ENCODE results near the gene PCDH9.
"Not testable (repeated sequence)": the region's sequence is repeated elsewhere in the genome, so short reads cannot be mapped to it uniquely, and the experiment has no call there.

PCDH9 gene

DNA sequence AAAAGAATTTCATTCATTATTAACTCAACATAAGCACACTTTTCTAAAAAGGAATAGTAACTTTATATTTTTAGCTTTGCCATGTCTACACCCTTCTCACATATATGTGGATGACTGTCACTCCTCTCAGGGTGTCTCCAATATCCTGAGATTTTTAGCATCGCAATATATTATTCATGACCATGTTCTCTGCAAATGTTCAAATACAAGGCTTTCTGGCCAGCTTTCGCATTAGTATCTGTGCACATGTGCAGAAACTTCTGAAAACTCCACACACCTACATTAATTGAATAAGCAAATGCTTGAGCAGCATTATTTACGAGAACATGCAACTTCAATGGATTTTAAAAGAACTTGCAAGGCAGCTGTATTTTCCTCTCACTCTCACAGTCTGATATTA lies 334.8 kb downstream of the PCDH9 start:
- no peaks in the 10 kb centered on the region for H3K4me1 ChIP-seq (ENCODE audit: control insufficient read depth, insufficient read depth, low read length, unreplicated experiment)
- no peaks in the 10 kb centered on the region for H3K36me3 ChIP-seq (ENCODE audit: insufficient read depth, low read length)
- no peak overlapping the region for H3K4me3 ChIP-seq (ENCODE audit: low read depth, low read length)
- H3K27ac ChIP-seq (ENCODE audit: low read depth, low read length), result no peak overlapping the region
- no peaks in the 10 kb centered on the region for H3K27me3 ChIP-seq (ENCODE audit: insufficient read depth, low read length)
- H3K79me2 ChIP-seq (ENCODE audit: control insufficient read depth, insufficient read depth, low read length, unreplicated experiment), result no peaks in the 10 kb centered on the region
- no peak overlapping the region for H2AFZ ChIP-seq (ENCODE audit: low read length, unreplicated experiment)

DNA sequence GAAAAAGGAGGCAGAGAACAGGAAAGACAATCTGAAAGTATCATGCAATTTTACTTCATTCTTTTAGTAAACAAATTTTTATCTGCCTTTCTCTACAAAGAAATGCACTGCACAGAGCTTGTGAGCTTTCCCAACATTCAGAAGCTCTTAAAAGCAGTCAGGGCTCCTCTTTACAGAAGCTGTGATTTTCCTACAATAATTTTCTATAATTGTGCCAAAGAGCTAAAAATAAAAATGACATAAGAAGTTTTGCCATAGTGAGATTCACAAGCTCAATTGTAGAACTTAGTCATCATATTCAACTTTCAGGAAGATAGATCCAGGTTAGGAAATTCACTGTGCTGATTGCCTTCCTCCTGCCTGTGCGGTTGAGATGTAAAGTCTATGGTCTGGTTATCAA lies 341.4 kb downstream of the PCDH9 start:
- H2AFZ ChIP-seq (ENCODE audit: low read length, unreplicated experiment), result no peak overlapping the region
- no peaks in the 10 kb centered on the region for H3K79me2 ChIP-seq (ENCODE audit: control insufficient read depth, insufficient read depth, low read length, unreplicated experiment)
- H3K27me3 ChIP-seq (ENCODE audit: insufficient read depth, low read length), result no peaks in the 10 kb centered on the region
- H3K36me3 ChIP-seq (ENCODE audit: insufficient read depth, low read length), result no peaks in the 10 kb centered on the region
- H3K4me1 ChIP-seq (ENCODE audit: control insufficient read depth, insufficient read depth, low read length, unreplicated experiment), result no peaks in the 10 kb centered on the region
- no peak overlapping the region for H3K4me3 ChIP-seq (ENCODE audit: low read depth, low read length)
- no peak overlapping the region for H3K27ac ChIP-seq (ENCODE audit: low read depth, low read length)

DNA sequence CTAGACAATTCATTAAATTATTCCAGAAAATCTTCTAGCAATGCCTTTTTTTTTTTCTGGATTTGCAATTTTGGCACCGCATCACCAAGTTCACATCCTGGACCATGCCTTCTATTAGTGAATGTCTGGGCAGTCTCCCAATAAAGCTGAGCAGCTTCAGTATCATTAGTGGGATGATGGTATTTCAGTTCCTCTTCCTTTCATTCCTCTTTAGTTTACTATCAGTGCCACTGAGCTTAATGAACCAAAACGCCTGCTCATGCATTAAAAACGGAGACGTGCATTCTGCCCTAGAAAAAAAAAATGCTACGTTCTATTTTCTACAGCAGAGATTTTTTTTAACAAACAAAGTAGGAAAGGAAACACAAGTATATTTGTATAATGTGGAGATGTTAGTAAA lies 343.0 kb downstream of the PCDH9 start:
- Histone ChIP-seq H3K36me3 (ENCODE audit: insufficient read depth, low read length) (no peaks in the 10 kb centered on the region), H3K27ac (ENCODE audit: low read depth, low read length) (no peak overlapping the region), H2AFZ (ENCODE audit: low read length, unreplicated experiment) (no peak overlapping the region), H3K79me2 (ENCODE audit: control insufficient read depth, insufficient read depth, low read length, unreplicated experiment) (no peaks in the 10 kb centered on the region), H3K27me3 (ENCODE audit: insufficient read depth, low read length) (no peaks in the 10 kb centered on the region), H3K4me3 (ENCODE audit: low read depth, low read length) (no peak overlapping the region), H3K4me1 (ENCODE audit: control insufficient read depth, insufficient read depth, low read length, unreplicated experiment) (no peaks in the 10 kb centered on the region)

DNA sequence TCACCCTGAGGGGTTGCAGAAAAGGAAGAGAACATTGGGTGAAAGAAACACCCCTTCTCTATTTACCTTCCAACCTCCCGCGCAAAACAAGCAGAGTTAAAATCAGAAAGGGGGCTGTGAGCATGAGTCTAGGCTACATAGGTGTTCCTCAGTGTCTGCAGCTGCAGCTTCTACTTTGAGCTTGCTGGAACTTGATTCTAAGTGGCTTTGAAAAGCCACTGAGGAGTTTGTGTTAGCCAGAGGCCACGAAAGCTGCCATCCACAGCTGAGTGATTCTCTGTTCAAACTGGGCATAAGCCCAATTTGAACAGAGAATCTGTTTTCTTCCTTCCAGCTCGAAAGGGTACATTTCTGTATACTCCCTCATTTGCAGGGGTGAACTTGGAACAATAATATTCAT lies 343.9 kb downstream of the PCDH9 start:
- H3K27ac ChIP-seq (ENCODE audit: low read depth, low read length), result no peak overlapping the region
- no peaks in the 10 kb centered on the region for H3K36me3 ChIP-seq (ENCODE audit: insufficient read depth, low read length)
- no peaks in the 10 kb centered on the region for H3K4me1 ChIP-seq (ENCODE audit: control insufficient read depth, insufficient read depth, low read length, unreplicated experiment)
- no peak overlapping the region for H2AFZ ChIP-seq (ENCODE audit: low read length, unreplicated experiment)
- no peaks in the 10 kb centered on the region for H3K79me2 ChIP-seq (ENCODE audit: control insufficient read depth, insufficient read depth, low read length, unreplicated experiment)
- no peak overlapping the region for H3K4me3 ChIP-seq (ENCODE audit: low read depth, low read length)
- no peaks in the 10 kb centered on the region for H3K27me3 ChIP-seq (ENCODE audit: insufficient read depth, low read length)

DNA sequence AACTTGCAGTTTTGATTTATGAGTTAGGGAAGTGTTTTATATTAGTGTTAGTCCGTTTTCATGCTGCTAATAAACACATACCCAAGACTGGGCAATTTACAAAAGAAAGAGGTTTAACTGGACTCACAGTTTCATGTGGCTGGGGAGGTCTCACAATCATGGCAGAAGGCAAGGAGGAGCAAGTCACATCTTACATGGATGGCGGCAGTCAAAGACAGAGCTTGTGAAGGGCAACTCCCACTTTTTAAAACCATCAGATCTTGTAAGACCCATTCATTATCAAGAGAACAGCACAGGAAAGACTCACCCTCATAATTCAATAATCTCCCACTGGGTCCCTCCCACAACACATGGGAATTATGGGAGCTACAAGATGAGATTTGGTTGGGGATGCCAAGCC lies 349.0 kb downstream of the PCDH9 start:
- H3K27ac ChIP-seq (ENCODE audit: low read depth, low read length); H3K36me3 ChIP-seq (ENCODE audit: insufficient read depth, low read length); H3K4me3 ChIP-seq (ENCODE audit: low read depth, low read length); H3K79me2 ChIP-seq (ENCODE audit: control insufficient read depth, insufficient read depth, low read length, unreplicated experiment); H3K4me1 ChIP-seq (ENCODE audit: control insufficient read depth, insufficient read depth, low read length, unreplicated experiment); H3K27me3 ChIP-seq (ENCODE audit: insufficient read depth, low read length); H2AFZ ChIP-seq (ENCODE audit: low read length, unreplicated experiment): not testable (repeated sequence)

DNA sequence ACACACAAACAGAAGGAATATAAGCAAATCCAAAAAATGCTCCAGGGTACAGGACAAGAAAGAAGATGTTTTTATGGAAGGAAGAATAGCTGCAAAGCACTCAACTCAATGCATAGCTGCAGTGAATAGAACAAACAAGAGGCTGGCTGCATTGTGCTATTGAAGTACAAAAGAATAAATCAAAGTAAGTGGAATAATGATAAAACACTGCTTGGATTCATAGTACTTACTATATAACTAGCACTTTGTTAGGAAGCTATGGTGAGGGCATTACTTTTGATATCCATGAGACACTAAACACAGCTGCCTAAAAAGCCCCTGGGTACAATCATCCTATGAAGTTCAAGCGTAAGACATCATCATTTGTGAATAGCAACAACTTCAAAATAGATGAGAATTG lies 350.1 kb downstream of the PCDH9 start:
- Histone ChIP-seq H3K27ac (ENCODE audit: low read depth, low read length) (no peak overlapping the region), H3K27me3 (ENCODE audit: insufficient read depth, low read length) (no peaks in the 10 kb centered on the region), H3K79me2 (ENCODE audit: control insufficient read depth, insufficient read depth, low read length, unreplicated experiment) (no peaks in the 10 kb centered on the region), H3K36me3 (ENCODE audit: insufficient read depth, low read length) (no peaks in the 10 kb centered on the region), H2AFZ (ENCODE audit: low read length, unreplicated experiment) (no peak overlapping the region), H3K4me3 (ENCODE audit: low read depth, low read length) (no peak overlapping the region), H3K4me1 (ENCODE audit: control insufficient read depth, insufficient read depth, low read length, unreplicated experiment) (no peaks in the 10 kb centered on the region)

DNA sequence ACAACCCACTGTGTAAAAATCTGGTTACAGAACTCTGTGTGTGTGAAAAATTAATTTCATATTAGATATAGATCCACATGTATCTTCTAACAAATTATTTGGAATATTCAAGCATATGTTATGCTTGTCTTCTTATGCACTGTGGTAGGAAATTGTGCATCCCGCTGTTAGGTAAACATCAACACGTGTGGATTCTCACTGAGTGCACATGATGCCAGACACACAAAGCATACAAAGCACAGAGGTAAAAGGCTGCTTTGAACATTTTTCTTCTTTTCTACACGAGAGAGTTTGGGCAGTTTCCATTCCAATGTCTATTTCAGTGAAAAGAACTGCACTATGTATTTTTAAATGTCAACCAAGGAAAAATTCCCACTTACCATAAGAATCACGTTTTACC lies 354.9 kb downstream of the PCDH9 start:
- H2AFZ ChIP-seq (ENCODE audit: low read length, unreplicated experiment), result no peak overlapping the region
- no peak overlapping the region for H3K4me3 ChIP-seq (ENCODE audit: low read depth, low read length)
- no peak overlapping the region for H3K27ac ChIP-seq (ENCODE audit: low read depth, low read length)
- no peaks in the 10 kb centered on the region for H3K79me2 ChIP-seq (ENCODE audit: control insufficient read depth, insufficient read depth, low read length, unreplicated experiment)
- H3K36me3 ChIP-seq (ENCODE audit: insufficient read depth, low read length), result no peaks in the 10 kb centered on the region
- H3K4me1 ChIP-seq (ENCODE audit: control insufficient read depth, insufficient read depth, low read length, unreplicated experiment), result no peaks in the 10 kb centered on the region
- no peaks in the 10 kb centered on the region for H3K27me3 ChIP-seq (ENCODE audit: insufficient read depth, low read length)

DNA sequence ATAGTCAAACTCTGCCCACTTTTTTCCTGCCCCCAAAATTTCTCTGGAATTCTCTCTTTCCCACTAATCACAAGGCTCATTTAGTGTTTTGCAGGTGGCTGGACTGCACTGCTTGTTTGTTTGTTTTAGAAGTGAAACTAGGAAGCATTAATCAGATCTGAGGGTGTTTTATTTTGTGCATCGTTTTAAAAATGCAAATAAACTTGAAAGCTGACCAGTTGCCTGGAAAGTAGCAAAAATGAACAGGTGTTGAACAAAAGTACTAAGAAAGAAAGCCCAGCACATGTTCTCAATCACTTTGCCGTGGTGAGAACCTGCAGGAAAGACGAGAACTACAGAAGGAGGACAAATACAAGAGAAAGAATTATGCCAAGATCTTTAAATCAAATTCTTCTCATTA lies 365.5 kb downstream of the PCDH9 start:
- Histone ChIP-seq H3K4me1 (ENCODE audit: control insufficient read depth, insufficient read depth, low read length, unreplicated experiment) (no peaks in the 10 kb centered on the region), H2AFZ (ENCODE audit: low read length, unreplicated experiment) (peak overlapping the region; percentile 68), H3K36me3 (ENCODE audit: insufficient read depth, low read length) (no peaks in the 10 kb centered on the region), H3K79me2 (ENCODE audit: control insufficient read depth, insufficient read depth, low read length, unreplicated experiment) (no peaks in the 10 kb centered on the region), H3K27ac (ENCODE audit: low read depth, low read length) (no peak overlapping the region), H3K27me3 (ENCODE audit: insufficient read depth, low read length) (no peaks in the 10 kb centered on the region), H3K4me3 (ENCODE audit: low read depth, low read length) (peak overlapping the region; percentile 27; the same call in 1 of the 2 replicates)

DNA sequence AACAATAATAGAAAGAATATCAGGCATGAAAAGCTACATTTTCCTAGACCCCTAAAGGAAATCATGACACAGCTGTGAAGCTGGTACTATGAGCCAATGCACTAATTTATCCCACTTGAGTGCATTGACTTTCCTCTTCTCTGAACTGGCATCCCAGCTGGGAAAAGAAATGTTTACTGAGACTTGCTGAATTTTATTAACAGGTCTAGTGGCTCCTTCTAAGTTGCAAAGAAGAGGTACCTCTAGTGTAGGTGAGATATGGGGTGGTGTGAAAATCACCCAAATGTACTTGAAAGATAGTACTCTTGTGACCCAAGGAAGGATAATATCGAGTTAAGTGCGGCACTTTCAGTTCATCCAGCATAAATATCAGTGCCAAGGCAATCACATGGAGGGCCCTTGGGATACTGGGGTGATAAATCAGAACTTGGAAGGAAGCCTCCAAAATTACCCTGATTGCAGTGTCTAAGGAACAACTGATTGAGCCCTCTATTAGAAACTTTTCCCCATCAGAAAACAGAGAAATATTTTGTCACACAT lies 369.2 kb downstream of the PCDH9 start:
- no peaks in the 10 kb centered on the region for H3K79me2 ChIP-seq (ENCODE audit: control insufficient read depth, insufficient read depth, low read length, unreplicated experiment)
- no peaks in the 10 kb centered on the region for H3K4me1 ChIP-seq (ENCODE audit: control insufficient read depth, insufficient read depth, low read length, unreplicated experiment)
- H3K27ac ChIP-seq (ENCODE audit: low read depth, low read length), result no peak overlapping the region
- H3K36me3 ChIP-seq (ENCODE audit: insufficient read depth, low read length), result no peaks in the 10 kb centered on the region
- H2AFZ ChIP-seq (ENCODE audit: low read length, unreplicated experiment), result peak overlapping the region; percentile 45
- H3K27me3 ChIP-seq (ENCODE audit: insufficient read depth, low read length), result no peaks in the 10 kb centered on the region
- 0 out of 2 replicates have a peak overlapping the region, but pooled peaks have one; percentile 52 for H3K4me3 ChIP-seq (ENCODE audit: low read depth, low read length)

DNA sequence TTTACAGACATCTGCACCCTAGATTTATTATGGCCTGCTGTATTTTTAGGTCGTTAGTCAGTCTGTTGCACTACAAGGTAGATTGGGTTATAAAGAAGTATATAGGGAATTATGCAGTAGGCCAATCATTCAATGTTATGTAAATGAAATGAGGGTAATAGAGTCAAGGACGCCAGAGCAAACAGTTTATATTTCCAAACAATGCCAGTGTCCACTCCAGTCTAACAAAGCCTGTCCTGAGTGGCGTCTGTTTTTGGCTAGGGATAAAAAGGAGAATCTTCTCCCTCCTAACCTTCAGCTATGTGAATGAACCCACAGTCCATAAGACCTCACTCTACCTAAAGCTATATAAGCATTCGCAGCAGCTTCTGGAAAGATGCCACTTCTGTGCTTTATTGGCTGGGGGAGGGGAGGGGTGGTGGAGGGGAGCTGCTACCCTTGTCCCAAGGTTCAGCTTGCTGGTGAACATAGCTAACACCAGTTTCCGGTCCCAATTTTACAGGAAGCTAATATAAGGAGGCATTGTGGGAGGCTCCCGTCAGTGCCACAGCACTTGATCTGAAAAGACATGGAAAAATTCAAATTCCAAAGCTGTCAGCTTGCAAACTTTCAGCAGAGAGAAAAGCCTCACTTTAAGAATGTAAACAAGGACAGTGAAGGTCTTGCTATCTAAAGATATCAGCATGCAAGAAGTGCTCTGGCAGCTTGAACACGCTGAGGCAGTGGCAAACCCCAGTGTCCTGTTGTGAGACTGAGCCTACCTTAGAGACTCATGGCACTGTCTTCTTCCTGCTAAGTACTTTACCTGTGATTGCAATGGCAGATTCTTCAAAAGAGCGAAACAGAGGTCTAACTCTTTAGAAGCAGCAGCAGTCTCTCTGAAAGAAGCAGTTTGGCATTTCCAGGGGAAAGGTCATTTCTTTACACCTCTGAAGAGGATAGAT lies 369.9 kb downstream of the PCDH9 start:
- H3K27me3 ChIP-seq (ENCODE audit: insufficient read depth, low read length), result no peaks in the 10 kb centered on the region
- H3K36me3 ChIP-seq (ENCODE audit: insufficient read depth, low read length), result no peaks in the 10 kb centered on the region
- H2AFZ ChIP-seq (ENCODE audit: low read length, unreplicated experiment), result no peak overlapping the region
- no peak overlapping the region for H3K4me3 ChIP-seq (ENCODE audit: low read depth, low read length)
- H3K79me2 ChIP-seq (ENCODE audit: control insufficient read depth, insufficient read depth, low read length, unreplicated experiment), result no peaks in the 10 kb centered on the region
- H3K4me1 ChIP-seq (ENCODE audit: control insufficient read depth, insufficient read depth, low read length, unreplicated experiment), result peaks cover 4% of the 10 kb centered on the region
- no peak overlapping the region for H3K27ac ChIP-seq (ENCODE audit: low read depth, low read length)

DNA sequence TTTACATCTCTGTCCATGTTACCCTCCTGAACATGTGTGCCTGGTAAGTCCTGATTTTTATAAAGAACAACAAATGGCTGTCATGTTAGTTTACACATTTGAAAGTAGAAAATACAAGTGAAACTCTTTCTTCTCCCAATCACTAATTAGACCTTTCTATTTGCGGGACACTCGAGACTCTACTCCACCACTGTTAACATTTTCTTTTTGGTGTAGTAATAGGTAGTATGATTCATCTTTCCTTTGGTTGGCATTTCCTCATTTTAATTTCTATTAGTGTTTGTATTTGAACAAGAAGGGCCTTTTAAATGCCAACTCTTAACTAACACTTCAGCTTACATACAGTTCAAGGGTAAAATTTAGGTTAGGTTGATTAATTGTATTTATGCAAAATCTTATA lies 371.1 kb downstream of the PCDH9 start:
- Histone ChIP-seq H3K36me3 (ENCODE audit: insufficient read depth, low read length) (no peaks in the 10 kb centered on the region), H2AFZ (ENCODE audit: low read length, unreplicated experiment) (no peak overlapping the region), H3K27ac (ENCODE audit: low read depth, low read length) (no peak overlapping the region), H3K4me1 (ENCODE audit: control insufficient read depth, insufficient read depth, low read length, unreplicated experiment) (peaks cover 10% of the 10 kb centered on the region), H3K4me3 (ENCODE audit: low read depth, low read length) (no peak overlapping the region), H3K27me3 (ENCODE audit: insufficient read depth, low read length) (no peaks in the 10 kb centered on the region), H3K79me2 (ENCODE audit: control insufficient read depth, insufficient read depth, low read length, unreplicated experiment) (no peaks in the 10 kb centered on the region)
